Measurements from ENCODE around the gene YWHAE.

Gene YWHAE

DNA sequence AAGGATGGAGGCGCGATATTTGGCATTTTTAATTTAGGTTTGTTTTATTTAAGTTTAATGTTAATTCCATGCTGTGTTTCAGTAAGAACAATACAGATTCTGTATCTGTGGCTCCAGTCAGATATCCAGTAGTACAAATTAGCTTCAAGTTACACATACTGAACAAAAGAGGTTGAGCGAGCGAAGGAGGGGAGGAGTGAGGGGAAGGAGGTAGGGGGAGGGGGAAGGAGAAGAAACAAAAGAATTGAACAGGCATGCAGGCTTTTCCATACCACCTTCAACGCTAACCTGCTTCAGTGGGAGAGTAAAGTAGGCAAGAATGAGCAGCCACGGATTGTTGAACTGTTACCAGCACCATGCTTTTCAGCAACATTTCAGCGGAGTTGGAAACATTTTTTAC is 55.5 kb downstream of the YWHAE start:
- no peak for TF ChIP-seq CTCF (IDR thresholded peaks at IDR 0.05; ENCODE audit: low read length, missing control alignments)
- H3K4me3 ChIP-seq (replicated peaks; ENCODE audit: low read depth, low read length), result no peak overlapping the region
- DNase-seq (ENCODE audit: low read depth), result no peak

- no peak for DNase-seq (ENCODE audit: low read depth)
- no peak overlapping the region for H3K4me3 ChIP-seq (replicated peaks; ENCODE audit: low read depth, low read length)
- no peak for TF ChIP-seq CTCF (IDR thresholded peaks at IDR 0.05; ENCODE audit: low read length, missing control alignments)
Observed at GRCh38 chr17:1343554-1343953, 56.5 kb downstream of the YWHAE start.

GRCh38 chr17:1340371-1340770 is 59.7 kb downstream of the YWHAE start:
- no peak for DNase-seq (ENCODE audit: low read depth)
- no peak for TF ChIP-seq CTCF (IDR thresholded peaks at IDR 0.05; ENCODE audit: low read length, missing control alignments)

DNA sequence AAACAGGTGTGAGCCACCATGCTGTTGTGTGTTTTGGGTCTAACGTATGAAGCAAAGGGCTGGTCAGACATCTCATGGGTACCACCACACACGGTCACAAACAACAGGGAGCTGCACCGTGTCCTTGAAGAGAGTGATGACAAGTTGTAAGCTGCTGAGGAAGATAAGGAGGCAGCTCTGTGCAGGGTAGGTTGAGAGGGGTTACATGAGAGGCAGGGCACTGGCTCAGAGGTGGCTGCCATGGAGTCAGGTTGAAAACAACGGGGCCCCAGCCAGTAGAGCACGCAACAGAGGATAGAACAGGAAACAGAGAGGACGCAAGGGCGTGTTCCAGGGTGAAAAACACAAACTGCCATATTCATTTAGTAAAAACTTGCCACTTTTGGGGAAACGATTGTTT is 68.3 kb downstream of the YWHAE start:
- no peak overlapping the region for H3K4me3 ChIP-seq (replicated peaks; ENCODE audit: low read depth, low read length)
- DNase-seq (ENCODE audit: low read depth), result no peak
- TF ChIP-seq CTCF (IDR thresholded peaks at IDR 0.05; ENCODE audit: low read length, missing control alignments), result no peak

More at GRCh38 chr17:1340371-1340770, 59.7 kb downstream of the YWHAE start:
- H3K4me3 ChIP-seq (replicated peaks; ENCODE audit: low read depth, low read length), result no peak overlapping the region

DNA sequence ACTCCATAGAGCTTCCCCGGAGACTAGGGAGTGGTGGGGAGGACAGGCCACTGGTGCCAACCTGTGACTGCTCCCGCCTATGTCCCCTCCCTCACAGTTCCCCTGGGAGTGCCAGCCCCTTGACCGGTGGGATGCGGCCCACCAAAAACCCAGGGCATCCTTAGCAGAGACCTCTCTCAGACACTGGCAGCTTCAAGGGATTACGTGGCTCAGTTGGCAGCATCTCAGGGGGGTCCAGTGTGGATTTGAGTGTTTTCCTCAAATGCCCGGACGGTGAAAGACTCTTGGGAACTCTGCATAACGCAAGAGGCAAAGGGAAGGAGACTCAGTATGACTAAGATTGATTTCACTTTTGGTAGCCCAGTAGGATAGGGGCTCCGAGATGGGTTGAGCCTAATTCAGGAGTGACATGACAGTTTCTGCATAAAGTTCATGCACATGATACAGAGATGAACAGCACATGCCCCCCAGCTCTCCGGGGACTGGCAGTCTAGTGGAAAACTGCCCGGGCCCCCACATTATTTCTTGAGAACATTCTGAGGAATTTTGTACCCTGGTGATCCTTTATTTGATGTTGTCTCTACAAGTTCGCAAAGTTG is 70.2 kb downstream of the YWHAE start:
- no peak for DNase-seq (ENCODE audit: low read depth)
- TF ChIP-seq CTCF (IDR thresholded peaks at IDR 0.05; ENCODE audit: low read length, missing control alignments), result no peak
- H3K4me3 ChIP-seq (replicated peaks; ENCODE audit: low read depth, low read length), result no peak overlapping the region

DNA sequence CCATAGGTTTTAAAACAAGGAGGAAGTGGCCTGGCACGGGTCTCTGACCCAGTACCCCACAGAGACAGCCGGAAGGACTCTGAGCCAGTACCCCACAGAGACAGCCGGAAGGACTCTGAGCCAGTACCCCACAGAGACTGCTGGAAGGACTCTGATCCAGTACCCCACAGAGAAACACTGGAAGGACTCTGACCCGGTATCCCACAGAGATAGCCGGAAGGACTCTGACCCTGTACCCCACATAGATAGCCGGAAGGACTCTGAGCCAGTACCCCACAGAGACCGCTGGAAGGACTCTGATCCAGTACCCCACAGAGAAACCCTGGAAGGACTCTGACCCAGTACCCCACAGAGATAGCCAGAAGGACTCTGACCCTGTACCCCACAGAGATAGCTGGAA is 71.6 kb downstream of the YWHAE start:
- no peak for TF ChIP-seq CTCF (IDR thresholded peaks at IDR 0.05; ENCODE audit: low read length, missing control alignments)
- no peak for DNase-seq (ENCODE audit: low read depth)
- H3K4me3 ChIP-seq (replicated peaks; ENCODE audit: low read depth, low read length), result no peak overlapping the region

DNA sequence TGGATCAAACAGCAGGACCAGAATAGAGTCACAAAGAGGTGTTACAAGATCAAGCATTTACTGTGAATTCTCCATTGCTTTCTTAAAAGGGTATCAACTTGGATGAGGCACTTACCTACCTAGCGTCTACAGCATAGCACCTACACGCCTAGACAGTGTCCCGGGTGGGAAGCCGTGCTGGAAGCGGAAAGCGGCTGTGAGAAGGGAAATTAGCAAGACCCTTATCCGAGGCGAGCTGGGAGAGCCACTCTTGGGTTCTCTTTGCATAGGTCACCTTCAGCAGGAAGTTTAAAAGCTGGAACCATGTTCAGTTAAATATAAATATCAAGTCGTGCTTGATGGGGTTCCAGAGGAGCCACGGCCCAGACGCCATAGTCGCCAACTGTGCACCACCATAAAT is 74.3 kb downstream of the YWHAE start:
- TF ChIP-seq CTCF (IDR thresholded peaks at IDR 0.05; ENCODE audit: low read length, missing control alignments), result no peak
- H3K4me3 ChIP-seq (replicated peaks; ENCODE audit: low read depth, low read length), result no peak overlapping the region
- no peak for DNase-seq (ENCODE audit: low read depth)
